GOT3 (cell line): ENCODE results near the gene HCST.
"Not testable (repeated sequence)": the region's sequence is repeated elsewhere in the genome, so short reads cannot be mapped to it uniquely, and the experiment has no call there.

ENCODE experiments used
- DNase-seq: peaks from one replicate; lab custom pipeline; 2025; ENCODE audit warnings: mixed read lengths; lab: John Stamatoyannopoulos, UW

Gene HCST

GRCh38 chr19:35879770-35880317 lies 22.5 kb upstream of the HCST start:
- DNase-seq: peak; percentile 73

GRCh38 chr19:35882114-35882832 lies 20.1 kb upstream of the HCST start:
- no peak for DNase-seq

- no peak for DNase-seq
Observed at GRCh38 chr19:35883882-35884281, 18.4 kb upstream of the HCST start.

- DNase-seq: no peak
Observed at GRCh38 chr19:35885225-35885738, 17.0 kb upstream of the HCST start.

GRCh38 chr19:35885904-35886303 lies 16.4 kb upstream of the HCST start:
- no peak for DNase-seq

- no peak for DNase-seq
Observed at GRCh38 chr19:35887197-35887596, 15.1 kb upstream of the HCST start.

- DNase-seq: no peak
Observed at GRCh38 chr19:35888398-35888797, 13.9 kb upstream of the HCST start.

GRCh38 chr19:35889370-35890112 lies 12.8 kb upstream of the HCST start:
- no peak for DNase-seq

- DNase-seq: no peak
Observed at GRCh38 chr19:35890113-35890650, 12.1 kb upstream of the HCST start.

- not testable (repeated sequence) for DNase-seq
Observed at GRCh38 chr19:35891819-35892218, 10.5 kb upstream of the HCST start.

GRCh38 chr19:35894342-35894741 lies 8.0 kb upstream of the HCST start:
- DNase-seq: no peak

GRCh38 chr19:35895911-35896642 lies 6.3 kb upstream of the HCST start:
- DNase-seq: no peak

GRCh38 chr19:35896643-35897040 lies 5.7 kb upstream of the HCST start:
- DNase-seq: no peak

GRCh38 chr19:35897706-35898451 lies 4.5 kb upstream of the HCST start:
- DNase-seq: no peak

GRCh38 chr19:35898499-35898809 lies 3.9 kb upstream of the HCST start:
- DNase-seq: no peak

GRCh38 chr19:35899547-35900214 lies 2.6 kb upstream of the HCST start:
- DNase-seq: peak; percentile 25

- DNase-seq: no peak
Observed at GRCh38 chr19:35901055-35901644, 1.2 kb upstream of the HCST start.

GRCh38 chr19:35902870-35903475 lies 644 bp downstream of the HCST start:
- no peak for DNase-seq

GRCh38 chr19:35903550-35904179 lies 1.3 kb downstream of the HCST start:
- no peak for DNase-seq
